ENCODE results near the gene SPATS2L. TPM values are rescaled to one million over a fixed set of nuclear protein-coding genes. Genes with fewer than 3 reads are reported as not detected.

Gene SPATS2L
- total and polyA plus RNA-seq, 2 of the 13 experiments (the other 11 are each of a cell fraction or from before 2014, with no cell fraction given) = 154 to 212 TPM

GRCh38 chr2:200509235-200509611 is 202.7 kb downstream of the SPATS2L start (continued):
- TF ChIP-seq ZHX1 (CRISPR knock-in tag; IDR thresholded peaks at IDR 0.05; ENCODE audit: low read depth) = no peak; the same call in 1 of the 2 replicates
- TF ChIP-seq ZNF644 (CRISPR knock-in tag; IDR thresholded peaks at IDR 0.05; ENCODE audit: low read depth) = no peak
- no peak for TF ChIP-seq LBX2 (CRISPR knock-in tag; IDR thresholded peaks at IDR 0.05; ENCODE audit: borderline replicate concordance)
- no peak for TF ChIP-seq KLF9 (CRISPR knock-in tag; IDR thresholded peaks at IDR 0.05; ENCODE audit: low read depth)
- no peak for TF ChIP-seq NCOR1 (IDR thresholded peaks at IDR 0.05; ENCODE audit: borderline replicate concordance, low read length)
- TF ChIP-seq NKX3-1 (CRISPR knock-in tag; IDR thresholded peaks at IDR 0.05) = no peak
- TF ChIP-seq ZNF350 (CRISPR knock-in tag; IDR thresholded peaks at IDR 0.05; ENCODE audit: borderline replicate concordance, low read depth) = no peak
- 0 out of 2 replicates have a peak, but pooled peaks have one; percentile 7 for TF ChIP-seq GLI4 (CRISPR knock-in tag; IDR thresholded peaks at IDR 0.05; ENCODE audit: borderline replicate concordance)
- no peak for TF ChIP-seq PAF1 (CRISPR knock-in tag; IDR thresholded peaks at IDR 0.05)
- TF ChIP-seq, protein P1, sequence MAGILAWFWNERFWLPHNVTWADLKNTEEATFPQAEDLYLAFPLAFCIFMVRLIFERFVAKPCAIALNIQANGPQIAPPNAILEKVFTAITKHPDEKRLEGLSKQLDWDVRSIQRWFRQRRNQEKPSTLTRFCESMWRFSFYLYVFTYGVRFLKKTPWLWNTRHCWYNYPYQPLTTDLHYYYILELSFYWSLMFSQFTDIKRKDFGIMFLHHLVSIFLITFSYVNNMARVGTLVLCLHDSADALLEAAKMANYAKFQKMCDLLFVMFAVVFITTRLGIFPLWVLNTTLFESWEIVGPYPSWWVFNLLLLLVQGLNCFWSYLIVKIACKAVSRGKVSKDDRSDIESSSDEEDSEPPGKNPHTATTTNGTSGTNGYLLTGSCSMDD (CRISPR knock-in tag; IDR thresholded peaks at IDR 0.05) = no peak
- no peak for TF ChIP-seq ZNF7 (CRISPR knock-in tag; IDR thresholded peaks at IDR 0.05)
- TF ChIP-seq DR1 (CRISPR knock-in tag; IDR thresholded peaks at IDR 0.05) = no peak
- no peak for TF ChIP-seq BRD4 (CRISPR knock-in tag; IDR thresholded peaks at IDR 0.05)
- TF ChIP-seq ZNF282 (IDR thresholded peaks at IDR 0.05; ENCODE audit: partially characterized antibody) = no peak
- no peak for TF ChIP-seq ATAD3A (CRISPR knock-in tag; IDR thresholded peaks at IDR 0.05)
- no peak for TF ChIP-seq ZNF329 (CRISPR knock-in tag; IDR thresholded peaks at IDR 0.05; ENCODE audit: low read depth)
- no peak for TF ChIP-seq NCOA1 (CRISPR knock-in tag; IDR thresholded peaks at IDR 0.05)
- TF ChIP-seq ZIK1 (CRISPR knock-in tag; IDR thresholded peaks at IDR 0.05; ENCODE audit: borderline replicate concordance, low read depth) = no peak
- TF ChIP-seq, protein P2, sequence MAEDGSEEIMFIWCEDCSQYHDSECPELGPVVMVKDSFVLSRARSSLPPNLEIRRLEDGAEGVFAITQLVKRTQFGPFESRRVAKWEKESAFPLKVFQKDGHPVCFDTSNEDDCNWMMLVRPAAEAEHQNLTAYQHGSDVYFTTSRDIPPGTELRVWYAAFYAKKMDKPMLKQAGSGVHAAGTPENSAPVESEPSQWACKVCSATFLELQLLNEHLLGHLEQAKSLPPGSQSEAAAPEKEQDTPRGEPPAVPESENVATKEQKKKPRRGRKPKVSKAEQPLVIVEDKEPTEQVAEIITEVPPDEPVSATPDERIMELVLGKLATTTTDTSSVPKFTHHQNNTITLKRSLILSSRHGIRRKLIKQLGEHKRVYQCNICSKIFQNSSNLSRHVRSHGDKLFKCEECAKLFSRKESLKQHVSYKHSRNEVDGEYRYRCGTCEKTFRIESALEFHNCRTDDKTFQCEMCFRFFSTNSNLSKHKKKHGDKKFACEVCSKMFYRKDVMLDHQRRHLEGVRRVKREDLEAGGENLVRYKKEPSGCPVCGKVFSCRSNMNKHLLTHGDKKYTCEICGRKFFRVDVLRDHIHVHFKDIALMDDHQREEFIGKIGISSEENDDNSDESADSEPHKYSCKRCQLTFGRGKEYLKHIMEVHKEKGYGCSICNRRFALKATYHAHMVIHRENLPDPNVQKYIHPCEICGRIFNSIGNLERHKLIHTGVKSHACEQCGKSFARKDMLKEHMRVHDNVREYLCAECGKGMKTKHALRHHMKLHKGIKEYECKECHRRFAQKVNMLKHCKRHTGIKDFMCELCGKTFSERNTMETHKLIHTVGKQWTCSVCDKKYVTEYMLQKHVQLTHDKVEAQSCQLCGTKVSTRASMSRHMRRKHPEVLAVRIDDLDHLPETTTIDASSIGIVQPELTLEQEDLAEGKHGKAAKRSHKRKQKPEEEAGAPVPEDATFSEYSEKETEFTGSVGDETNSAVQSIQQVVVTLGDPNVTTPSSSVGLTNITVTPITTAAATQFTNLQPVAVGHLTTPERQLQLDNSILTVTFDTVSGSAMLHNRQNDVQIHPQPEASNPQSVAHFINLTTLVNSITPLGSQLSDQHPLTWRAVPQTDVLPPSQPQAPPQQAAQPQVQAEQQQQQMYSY (CRISPR knock-in tag; IDR thresholded peaks at IDR 0.05) = no peak
- TF ChIP-seq, protein P3, sequence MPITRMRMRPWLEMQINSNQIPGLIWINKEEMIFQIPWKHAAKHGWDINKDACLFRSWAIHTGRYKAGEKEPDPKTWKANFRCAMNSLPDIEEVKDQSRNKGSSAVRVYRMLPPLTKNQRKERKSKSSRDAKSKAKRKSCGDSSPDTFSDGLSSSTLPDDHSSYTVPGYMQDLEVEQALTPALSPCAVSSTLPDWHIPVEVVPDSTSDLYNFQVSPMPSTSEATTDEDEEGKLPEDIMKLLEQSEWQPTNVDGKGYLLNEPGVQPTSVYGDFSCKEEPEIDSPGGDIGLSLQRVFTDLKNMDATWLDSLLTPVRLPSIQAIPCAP (CRISPR knock-in tag; IDR thresholded peaks at IDR 0.05; ENCODE audit: low read depth) = no peak
- no peak for TF ChIP-seq MEF2D (CRISPR knock-in tag; IDR thresholded peaks at IDR 0.05)
- TF ChIP-seq SNAI1 (CRISPR knock-in tag; IDR thresholded peaks at IDR 0.05; ENCODE audit: borderline replicate concordance) = peak; percentile 73; the same call in 1 of the 2 replicates
- TF ChIP-seq ZNF598 (CRISPR knock-in tag; IDR thresholded peaks at IDR 0.05; ENCODE audit: borderline replicate concordance) = no peak; the same call in 1 of the 2 replicates
- no peak for TF ChIP-seq ISL2 (CRISPR knock-in tag; IDR thresholded peaks at IDR 0.05)
